Measurements from ENCODE around the gene DLG2.

GRCh38 chr11:84455691-84456090 is 1171.5 kb downstream of the DLG2 start:
- TF ChIP-seq, protein P1, sequence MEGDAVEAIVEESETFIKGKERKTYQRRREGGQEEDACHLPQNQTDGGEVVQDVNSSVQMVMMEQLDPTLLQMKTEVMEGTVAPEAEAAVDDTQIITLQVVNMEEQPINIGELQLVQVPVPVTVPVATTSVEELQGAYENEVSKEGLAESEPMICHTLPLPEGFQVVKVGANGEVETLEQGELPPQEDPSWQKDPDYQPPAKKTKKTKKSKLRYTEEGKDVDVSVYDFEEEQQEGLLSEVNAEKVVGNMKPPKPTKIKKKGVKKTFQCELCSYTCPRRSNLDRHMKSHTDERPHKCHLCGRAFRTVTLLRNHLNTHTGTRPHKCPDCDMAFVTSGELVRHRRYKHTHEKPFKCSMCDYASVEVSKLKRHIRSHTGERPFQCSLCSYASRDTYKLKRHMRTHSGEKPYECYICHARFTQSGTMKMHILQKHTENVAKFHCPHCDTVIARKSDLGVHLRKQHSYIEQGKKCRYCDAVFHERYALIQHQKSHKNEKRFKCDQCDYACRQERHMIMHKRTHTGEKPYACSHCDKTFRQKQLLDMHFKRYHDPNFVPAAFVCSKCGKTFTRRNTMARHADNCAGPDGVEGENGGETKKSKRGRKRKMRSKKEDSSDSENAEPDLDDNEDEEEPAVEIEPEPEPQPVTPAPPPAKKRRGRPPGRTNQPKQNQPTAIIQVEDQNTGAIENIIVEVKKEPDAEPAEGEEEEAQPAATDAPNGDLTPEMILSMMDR (IDR thresholded peaks at IDR 0.05; ENCODE audit: insufficient read depth, low read depth, low read length) = no peak
- no peak for TF ChIP-seq EZH2 (IDR thresholded peaks at IDR 0.05; ENCODE audit: insufficient read depth, low read length)
